Uterus (tissue), 4 donors: ENCODE measurements around the gene USP12. TPM values are rescaled to one million over a fixed set of nuclear protein-coding genes. Genes with fewer than 3 reads are reported as not detected.

Experiments
- DNase-seq, 2 donors: peaks; one replicate each; pipeline ENCODE4 v3.0.0-alpha.2; 2019 to 2020
- H3K27ac ChIP-seq, 2 donors: fragments of 200-600 bp; sonication (generic); 1 replicate in 1 of 2; 2 replicates in 1 of 2; pipeline ENCODE4 v1.5.1; 2016 to 2018
- H3K27me3 ChIP-seq, 2 donors: fragments of 200-600 bp; sonication (generic); one replicate each; pipeline ENCODE4 v1.5.1; 2018 to 2019; ENCODE audit warnings: control low read depth in 1 of 2
- H3K36me3 ChIP-seq, 2 donors: fragments of 200-600 bp; sonication (generic); one replicate each; pipeline ENCODE4 v1.5.1; 2019; ENCODE audit warnings: control low read depth in 1 of 2
- H3K4me1 ChIP-seq, 2 donors: fragments of 200-600 bp; sonication (generic); one replicate each; pipeline ENCODE4 v1.5.1; 2018 to 2019; ENCODE audit warnings: control low read depth in 1 of 2
- H3K4me3 ChIP-seq, 2 donors: fragments of 200-600 bp; sonication (generic); 1 replicate in 1 of 2; 2 replicates in 1 of 2; pipeline ENCODE4 v1.5.1; 2018 to 2019; ENCODE audit warnings: mild to moderate bottlenecking in 1 of 2
- H3K9me3 ChIP-seq, 2 donors: fragments of 200-600 bp; sonication (generic); one replicate each; pipeline ENCODE4 v1.5.1; 2019; ENCODE audit warnings: control low read depth in 1 of 2
- POLR2A ChIP-seq, 2 donors: fragments of 450-650 bp; IDR thresholded peaks; one replicate each; pipeline ENCODE4 v1.6.1; 2016; ENCODE audit warnings: antibody characterized with exemption in 2 of 2, mild to moderate bottlenecking in 1 of 2, moderate library complexity in 1 of 2
- intact Hi-C: fragments of 100-400 bp; cut with DNase I; formaldehyde crosslinking; loops from one replicate; pipeline ENCODE4 v1.15.1; 2023; ENCODE audit warnings: low total_unique reads
- total RNA-seq, 4 donors: library from RNA; depleted of rRNA in 3 of 4; stranded (reverse); fragments of >200 nt in 3 of 4; gene quantifications; one replicate each; pipeline versions ENCODE4 v1.1.0 to v1.2.4, GENCODE V29; 2014 to 2023
- TF ChIP-seq, protein P1 (sequence below), 4 experiments: fragments of 200-600 bp in 2 of 4; fragments of 450-650 bp in 2 of 4; sonication (generic) in 2 of 4; IDR thresholded peaks; one replicate each; pipeline ENCODE4 v1.5.1; 2016 to 2019; ENCODE audit warnings: antibody characterized with exemption in 4 of 4, mild to moderate bottlenecking in 2 of 4, moderate library complexity in 1 of 4
- donor health status: DM: yes; HTN: yes; CAD: no.

USP12 gene
- total RNA-seq, 4 donors from 2014 or later: 12.1 to 32.8 (median 20.5) TPM

DNA sequence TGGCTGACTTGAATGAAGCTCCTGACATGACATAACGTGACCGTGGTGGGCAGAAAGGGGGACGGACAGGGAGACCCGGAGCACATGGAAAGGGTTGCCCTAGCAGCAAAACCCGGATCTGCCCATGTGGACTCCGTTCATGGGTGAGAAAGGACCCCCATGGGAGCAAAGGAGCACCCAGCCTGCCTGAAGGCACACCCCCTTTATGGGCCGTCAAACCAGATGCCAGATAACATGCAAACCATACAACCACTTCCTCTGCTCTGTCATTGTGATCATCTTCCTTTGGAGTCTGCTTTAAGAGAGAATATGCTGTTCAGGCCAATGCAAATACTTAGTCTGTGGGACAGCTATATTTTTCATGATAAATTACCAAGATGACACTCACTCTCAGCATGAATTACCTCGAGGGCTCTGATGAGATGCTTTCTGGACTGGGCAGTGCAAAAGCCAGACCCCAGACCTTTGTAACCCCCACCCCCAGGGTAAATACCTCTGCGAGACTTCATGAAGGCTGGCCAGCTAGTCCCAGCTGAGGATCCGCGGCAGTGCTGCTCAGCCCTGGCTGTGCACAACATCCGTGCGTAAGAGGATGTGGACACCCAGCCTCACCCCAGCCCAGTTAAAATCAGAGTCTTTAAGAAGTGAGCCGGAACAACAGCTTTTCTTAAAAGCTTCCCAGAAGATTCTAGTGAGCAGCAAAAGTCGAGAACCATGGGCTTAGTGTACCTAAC is 126.6 kb downstream of the USP12 start:
- Histone ChIP-seq H3K4me1 (no peaks in the 10 kb centered on the region), H3K27me3 (no peaks in the 10 kb centered on the region), H3K9me3 (no peaks in the 10 kb centered on the region), H3K36me3 (no peaks in the 10 kb centered on the region), H3K4me3 (no peak overlapping the region), H3K27ac (no peak overlapping the region)
- intact Hi-C loops: no loop called here
- TF ChIP-seq, protein P1, sequence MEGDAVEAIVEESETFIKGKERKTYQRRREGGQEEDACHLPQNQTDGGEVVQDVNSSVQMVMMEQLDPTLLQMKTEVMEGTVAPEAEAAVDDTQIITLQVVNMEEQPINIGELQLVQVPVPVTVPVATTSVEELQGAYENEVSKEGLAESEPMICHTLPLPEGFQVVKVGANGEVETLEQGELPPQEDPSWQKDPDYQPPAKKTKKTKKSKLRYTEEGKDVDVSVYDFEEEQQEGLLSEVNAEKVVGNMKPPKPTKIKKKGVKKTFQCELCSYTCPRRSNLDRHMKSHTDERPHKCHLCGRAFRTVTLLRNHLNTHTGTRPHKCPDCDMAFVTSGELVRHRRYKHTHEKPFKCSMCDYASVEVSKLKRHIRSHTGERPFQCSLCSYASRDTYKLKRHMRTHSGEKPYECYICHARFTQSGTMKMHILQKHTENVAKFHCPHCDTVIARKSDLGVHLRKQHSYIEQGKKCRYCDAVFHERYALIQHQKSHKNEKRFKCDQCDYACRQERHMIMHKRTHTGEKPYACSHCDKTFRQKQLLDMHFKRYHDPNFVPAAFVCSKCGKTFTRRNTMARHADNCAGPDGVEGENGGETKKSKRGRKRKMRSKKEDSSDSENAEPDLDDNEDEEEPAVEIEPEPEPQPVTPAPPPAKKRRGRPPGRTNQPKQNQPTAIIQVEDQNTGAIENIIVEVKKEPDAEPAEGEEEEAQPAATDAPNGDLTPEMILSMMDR (IDR thresholded peaks at IDR 0.05): no peak
- TF ChIP-seq POLR2A (IDR thresholded peaks at IDR 0.05): no peak
- DNase-seq: no peak

DNA sequence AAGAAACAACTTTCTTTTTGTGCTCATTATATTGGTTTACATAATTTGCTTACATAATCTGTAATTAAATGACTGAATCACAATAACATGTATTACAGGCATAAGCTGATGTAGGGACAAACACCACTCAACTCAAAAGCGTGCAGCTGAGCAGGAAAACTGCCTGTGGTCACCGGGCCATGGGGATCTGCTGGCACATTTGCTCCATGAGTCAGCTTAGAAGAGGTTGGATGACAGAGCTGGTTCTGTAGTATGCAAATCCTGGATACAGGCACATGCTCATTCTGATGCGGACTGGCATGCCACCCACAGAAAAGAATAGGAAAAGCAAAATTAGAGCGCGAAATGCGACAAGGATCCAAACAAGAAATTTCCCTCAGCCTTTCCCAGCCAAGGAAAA is 128.6 kb downstream of the USP12 start:
- H3K27me3 ChIP-seq: no peaks in the 10 kb centered on the region
- no peak overlapping the region for H3K4me3 ChIP-seq
- TF ChIP-seq POLR2A (IDR thresholded peaks at IDR 0.05): no peak
- TF ChIP-seq, protein P1 (IDR thresholded peaks at IDR 0.05): no peak
- H3K36me3 ChIP-seq: no peaks in the 10 kb centered on the region
- intact Hi-C loops: no loop called here
- H3K27ac ChIP-seq: no peak overlapping the region
- no peaks in the 10 kb centered on the region for H3K4me1 ChIP-seq
- peak in 1 of 2 donors; percentile 23 for DNase-seq
- no peaks in the 10 kb centered on the region for H3K9me3 ChIP-seq

DNA sequence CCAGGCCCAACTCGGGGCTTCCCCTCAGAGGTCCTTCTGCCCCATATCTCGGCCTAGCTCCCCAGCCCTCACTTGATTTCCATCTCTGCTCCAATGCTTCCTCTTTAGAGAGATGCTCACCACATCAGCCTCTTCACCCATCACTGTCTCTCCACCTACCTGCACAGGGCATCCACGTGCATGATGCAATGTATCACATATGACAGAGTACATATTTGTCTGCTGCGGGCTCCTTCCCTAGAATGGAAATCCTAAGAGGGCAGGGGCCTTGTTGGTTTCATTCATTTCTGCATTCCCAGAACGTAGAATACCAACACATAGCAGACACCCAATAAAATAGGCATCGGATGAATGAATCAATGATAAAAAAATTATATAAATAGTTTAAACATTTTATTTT is 130.3 kb downstream of the USP12 start:
- Histone ChIP-seq H3K4me1 (peaks cover 0 to 3% of the 10 kb centered on the region in 2 donors), H3K4me3 (no peak overlapping the region), H3K27me3 (no peaks in the 10 kb centered on the region), H3K9me3 (no peaks in the 10 kb centered on the region), H3K27ac (no peak overlapping the region), H3K36me3 (no peaks in the 10 kb centered on the region)
- intact Hi-C loops: no loop called here
- no peak for DNase-seq
- TF ChIP-seq, protein P1 (IDR thresholded peaks at IDR 0.05): no peak
- TF ChIP-seq POLR2A (IDR thresholded peaks at IDR 0.05): no peak

DNA sequence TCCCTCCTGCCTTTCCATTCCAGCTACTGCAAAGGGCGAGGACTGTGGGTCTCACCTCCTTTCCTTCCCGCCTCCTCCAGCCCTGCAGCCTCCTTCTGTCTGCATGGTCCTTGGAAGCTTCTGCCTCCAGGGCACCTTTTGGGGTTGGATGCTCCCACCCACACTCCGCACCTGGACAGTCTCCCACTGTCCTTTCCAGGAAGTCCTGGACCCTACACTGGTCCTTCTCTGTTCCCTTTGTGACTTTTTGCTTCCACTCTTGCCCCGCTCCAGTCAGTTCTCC is 130.8 kb downstream of the USP12 start:
- intact Hi-C loops: no loop called here
- no peaks in the 10 kb centered on the region for H3K9me3 ChIP-seq
- DNase-seq: no peak
- H3K27me3 ChIP-seq: no peaks in the 10 kb centered on the region
- H3K36me3 ChIP-seq: no peaks in the 10 kb centered on the region
- peaks cover 0 to 3% of the 10 kb centered on the region in 2 donors for H3K4me1 ChIP-seq
- no peak overlapping the region for H3K4me3 ChIP-seq
- TF ChIP-seq, protein P1 (IDR thresholded peaks at IDR 0.05): no peak
- TF ChIP-seq POLR2A (IDR thresholded peaks at IDR 0.05): no peak
- no peak overlapping the region for H3K27ac ChIP-seq

DNA sequence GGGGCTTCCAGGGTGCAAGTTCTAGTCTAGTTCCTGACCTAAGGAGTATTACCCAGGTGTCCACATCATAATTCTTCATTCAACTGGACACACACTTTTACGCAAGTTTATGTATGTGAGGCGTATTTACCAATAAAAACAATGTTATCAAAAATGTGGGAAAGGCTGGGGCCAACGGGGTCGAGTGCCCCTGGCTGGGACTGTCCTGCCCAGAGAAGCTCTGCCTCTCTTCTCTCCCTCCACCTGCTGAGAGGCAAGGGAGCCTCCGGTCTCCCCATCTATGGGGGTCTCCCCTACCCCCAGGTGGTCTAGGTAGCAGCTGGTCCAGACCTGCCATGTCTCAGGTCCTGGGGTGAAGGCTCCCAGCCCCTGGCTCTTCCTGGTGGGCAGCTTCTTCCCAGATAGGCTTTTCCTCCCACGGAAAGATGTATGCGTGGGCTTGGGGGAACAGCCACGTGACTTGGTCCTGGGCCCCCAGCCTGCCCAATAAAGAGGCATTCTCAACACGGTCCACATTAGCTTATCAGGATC is 132.4 kb downstream of the USP12 start:
- TF ChIP-seq, protein P1 (IDR thresholded peaks at IDR 0.05): no peak
- TF ChIP-seq POLR2A (IDR thresholded peaks at IDR 0.05): no peak
- intact Hi-C loops: no loop called here
- Histone ChIP-seq H3K36me3 (no peaks in the 10 kb centered on the region), H3K4me3 (no peak overlapping the region), H3K9me3 (no peaks in the 10 kb centered on the region), H3K27ac (no peak overlapping the region), H3K4me1 (peaks cover 0 to 3% of the 10 kb centered on the region in 2 donors), H3K27me3 (no peaks in the 10 kb centered on the region)
- no peak for DNase-seq
